Coronary artery (tissue), 2 donors: Measurements from ENCODE around the gene TGFBR3.
A peak's percentile ranks its signal among the peaks of the same experiment; 100 is the strongest.

Experiments used
- DNase-seq: peaks from one replicate; pipeline ENCODE4 v3.0.0-alpha.2; 2017; ENCODE audit warnings: low spot score
- H3K27ac ChIP-seq, 2 donors: fragments of 200-600 bp; sonication (generic); one replicate each; pipeline ENCODE4 v1.5.1; 2016 to 2019
- H3K4me3 ChIP-seq: fragments of 200-600 bp; sonication (generic); 2 replicates; pipeline ENCODE4 v1.5.1; 2016; ENCODE audit warnings: mild to moderate bottlenecking, moderate library complexity
- TF ChIP-seq, protein P1 (sequence below): fragments of 200-600 bp; sonication (generic); IDR thresholded peaks from one replicate; pipeline ENCODE4 v1.5.1; 2019; ENCODE audit warnings: antibody characterized with exemption

Gene TGFBR3

DNA sequence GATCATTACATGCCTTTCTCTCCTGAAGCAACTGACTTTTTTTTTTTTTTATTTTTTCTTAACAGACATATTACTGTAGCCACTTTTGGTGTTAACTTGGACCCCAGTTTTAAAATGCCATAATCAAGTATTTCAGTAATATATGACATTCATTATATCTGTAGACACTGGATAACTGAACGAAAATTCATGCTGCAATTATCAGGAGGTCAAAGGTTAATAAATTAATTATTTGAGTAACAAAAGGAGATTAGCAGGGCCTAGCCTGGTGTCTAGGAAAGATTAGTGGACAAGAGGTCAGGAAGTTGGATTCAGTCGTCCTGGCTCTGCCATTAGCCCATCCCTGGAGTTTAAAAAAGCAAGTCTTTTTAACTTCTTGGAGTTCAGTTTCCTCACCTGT lies 168.1 kb downstream of the TGFBR3 start:
- H3K27ac ChIP-seq = no peak overlapping the region
- no peak overlapping the region for H3K4me3 ChIP-seq
- DNase-seq = no peak
- TF ChIP-seq, protein P1, sequence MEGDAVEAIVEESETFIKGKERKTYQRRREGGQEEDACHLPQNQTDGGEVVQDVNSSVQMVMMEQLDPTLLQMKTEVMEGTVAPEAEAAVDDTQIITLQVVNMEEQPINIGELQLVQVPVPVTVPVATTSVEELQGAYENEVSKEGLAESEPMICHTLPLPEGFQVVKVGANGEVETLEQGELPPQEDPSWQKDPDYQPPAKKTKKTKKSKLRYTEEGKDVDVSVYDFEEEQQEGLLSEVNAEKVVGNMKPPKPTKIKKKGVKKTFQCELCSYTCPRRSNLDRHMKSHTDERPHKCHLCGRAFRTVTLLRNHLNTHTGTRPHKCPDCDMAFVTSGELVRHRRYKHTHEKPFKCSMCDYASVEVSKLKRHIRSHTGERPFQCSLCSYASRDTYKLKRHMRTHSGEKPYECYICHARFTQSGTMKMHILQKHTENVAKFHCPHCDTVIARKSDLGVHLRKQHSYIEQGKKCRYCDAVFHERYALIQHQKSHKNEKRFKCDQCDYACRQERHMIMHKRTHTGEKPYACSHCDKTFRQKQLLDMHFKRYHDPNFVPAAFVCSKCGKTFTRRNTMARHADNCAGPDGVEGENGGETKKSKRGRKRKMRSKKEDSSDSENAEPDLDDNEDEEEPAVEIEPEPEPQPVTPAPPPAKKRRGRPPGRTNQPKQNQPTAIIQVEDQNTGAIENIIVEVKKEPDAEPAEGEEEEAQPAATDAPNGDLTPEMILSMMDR = no peak

DNA sequence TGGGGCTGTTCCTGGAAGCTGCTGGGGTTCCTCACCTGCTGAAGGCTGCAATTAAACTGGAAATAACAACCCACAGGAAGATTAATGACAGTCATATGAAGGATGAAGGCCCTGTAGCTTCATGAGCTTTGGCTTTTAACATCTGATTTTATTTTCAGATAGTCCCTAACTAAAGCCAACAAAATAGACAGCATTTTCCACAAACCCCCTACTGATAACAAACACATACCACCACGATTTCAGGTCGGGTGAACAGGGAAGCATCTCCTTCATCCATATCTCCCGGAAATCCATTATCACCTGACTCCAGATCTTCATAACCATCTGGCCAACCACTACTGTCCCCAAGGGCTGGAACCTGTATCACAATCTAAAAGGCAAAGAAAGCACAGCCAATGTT lies 169.6 kb downstream of the TGFBR3 start:
- DNase-seq = no peak
- TF ChIP-seq, protein P1 = no peak
- Histone ChIP-seq H3K27ac (no peak overlapping the region), H3K4me3 (no peak overlapping the region)

DNA sequence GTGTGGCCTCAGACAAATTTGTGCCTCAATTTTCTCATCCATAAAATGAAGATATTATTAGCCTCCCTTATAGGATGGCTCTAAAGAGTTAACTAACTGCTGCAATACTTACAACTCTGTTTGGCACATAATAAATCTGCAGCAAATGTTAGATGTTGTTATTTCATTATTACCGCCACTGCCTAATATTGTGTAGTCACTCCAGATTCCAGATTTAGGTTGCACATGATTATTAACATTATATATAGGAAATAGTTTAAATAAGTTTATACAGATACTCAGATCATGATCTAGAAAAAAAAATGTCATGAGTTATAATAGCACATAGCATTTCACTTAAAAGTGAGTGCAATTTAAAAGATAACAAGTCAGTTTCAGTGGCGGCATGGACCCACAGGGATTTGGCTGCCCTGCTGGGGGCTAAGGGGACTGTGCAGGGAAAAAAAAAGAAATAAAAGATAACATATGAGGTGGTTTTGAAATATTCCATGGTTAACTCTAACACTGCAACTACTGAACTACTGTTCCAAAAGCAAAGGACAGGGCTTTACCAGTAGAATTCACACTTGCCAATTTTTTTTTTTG lies 170.4 kb downstream of the TGFBR3 start:
- H3K27ac ChIP-seq = no peak overlapping the region
- TF ChIP-seq, protein P1 = no peak

DNA sequence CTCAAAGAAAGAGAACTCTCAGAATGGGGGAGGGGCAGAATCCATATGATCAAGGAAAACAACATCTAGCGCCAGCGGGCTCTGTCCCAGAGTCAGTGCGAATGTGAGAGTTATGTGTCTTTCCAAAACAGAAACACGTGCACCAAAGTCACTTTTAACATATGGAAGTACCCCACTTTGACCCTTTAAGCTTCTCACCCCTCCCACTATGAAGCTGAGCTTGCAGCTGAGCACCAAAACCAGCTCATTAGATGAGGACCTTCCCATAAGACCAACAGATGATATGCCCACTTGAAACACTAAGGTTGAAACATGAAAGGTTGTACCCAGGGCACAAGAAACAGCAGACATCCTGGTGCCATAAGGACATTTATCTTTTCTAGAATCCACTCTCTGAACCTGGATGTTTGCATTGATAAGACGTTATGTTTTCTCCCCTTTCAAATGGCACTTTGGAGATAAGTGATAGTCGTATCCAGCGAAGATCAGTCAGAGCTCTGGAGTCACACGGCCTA lies 171.0 kb downstream of the TGFBR3 start:
- no peak for DNase-seq
- Histone ChIP-seq H3K4me3 (no peak overlapping the region), H3K27ac (no peak overlapping the region)
- TF ChIP-seq, protein P1 = no peak

More for the DNA sequence above, 170.4 kb downstream of the TGFBR3 start:
- no peak overlapping the region for H3K4me3 ChIP-seq
- no peak for DNase-seq

DNA sequence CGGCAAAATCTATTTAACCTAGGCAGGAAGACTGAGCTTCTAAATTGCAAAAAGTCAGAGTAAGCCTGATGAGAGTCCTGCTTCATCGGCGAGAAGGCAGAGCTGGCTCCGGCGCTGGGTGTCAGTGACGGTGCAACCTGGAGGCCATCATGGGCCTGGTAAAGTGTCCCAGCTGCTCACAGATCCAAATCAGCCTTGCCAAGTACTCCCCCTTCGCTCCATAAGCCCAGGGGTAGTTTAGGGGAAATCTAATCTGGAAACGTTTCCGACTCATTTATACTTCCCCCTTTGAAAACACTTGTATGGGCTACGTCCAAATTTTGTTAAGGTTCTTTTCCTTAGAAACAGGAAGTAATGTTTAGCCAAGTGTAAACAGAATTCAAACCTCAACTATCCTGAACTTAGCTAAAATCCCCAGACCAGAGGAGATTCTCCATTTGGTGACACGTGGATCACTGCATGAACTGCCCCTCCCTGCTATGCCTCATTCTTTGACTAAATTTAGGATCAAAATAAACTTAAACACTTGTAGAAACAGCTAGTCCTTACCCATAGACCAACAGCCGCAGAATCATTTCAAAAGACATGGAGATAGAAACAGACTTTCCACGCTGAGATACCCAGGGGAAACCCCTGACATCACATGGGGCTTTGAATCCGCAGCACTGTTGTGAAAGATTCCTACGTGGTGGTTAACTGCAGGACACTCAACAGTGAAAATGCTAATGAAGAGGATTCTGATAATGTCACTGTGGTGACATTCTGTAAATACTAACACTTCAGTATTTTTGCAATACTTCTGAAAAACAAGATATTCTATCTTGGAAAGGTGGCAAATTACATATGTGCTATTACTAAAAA lies 172.7 kb downstream of the TGFBR3 start:
- H3K27ac ChIP-seq = peak overlapping the region; percentile 62 to 79
- peak overlapping the region; percentile 29 for H3K4me3 ChIP-seq

DNA sequence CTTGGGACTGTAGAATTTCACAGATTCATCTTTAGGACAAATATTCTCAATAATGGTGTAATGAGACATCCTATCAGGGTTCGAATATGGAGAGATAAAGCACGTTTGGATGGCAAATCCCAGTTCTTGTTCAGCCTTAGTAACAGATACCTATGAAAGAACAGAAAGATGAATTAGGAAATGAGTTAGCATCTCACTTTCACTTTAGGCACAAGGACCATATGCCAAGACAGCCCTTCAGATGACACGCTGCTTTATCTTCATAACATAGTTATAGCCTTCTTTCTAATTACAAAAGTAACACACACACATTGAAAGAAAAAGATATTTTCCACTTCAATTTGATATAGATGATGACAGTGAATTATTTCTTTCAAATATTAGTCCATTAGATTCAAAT lies 173.6 kb downstream of the TGFBR3 start:
- DNase-seq = no peak
- TF ChIP-seq, protein P1 = no peak
- no peak overlapping the region for H3K4me3 ChIP-seq
- peak overlapping the region; percentile 62 to 79 for H3K27ac ChIP-seq

More for the DNA sequence above, 172.7 kb downstream of the TGFBR3 start:
- TF ChIP-seq, protein P1 = no peak
- DNase-seq = no peak
